Hematopoietic multipotent progenitor cell (in vitro differentiated cells): ENCODE data around the gene CEP162. TPM values are rescaled to one million over a fixed set of nuclear protein-coding genes. Genes with fewer than 3 reads are reported as not detected.
"Not testable (repeated sequence)": the region's sequence is repeated elsewhere in the genome, so short reads cannot be mapped to it uniquely, and the experiment has no call there.

Experiments used
- DNase-seq, 3 donors: peaks; one replicate each; pipeline ENCODE4 v3.0.0-alpha.2; 2011 to 2015; ENCODE audit warnings: low read depth in 2 of 3, low spot score in 2 of 3
- total RNA-seq: library from RNA; depleted of rRNA; stranded (reverse); fragments of >200 nt; gene quantifications from one replicate; pipeline ENCODE4 v1.2.3, GENCODE V29; 2012

CEP162 gene
- total RNA-seq, 1 donor, result 1.6 TPM

GRCh38 chr6:84227044-84227433 is 404 bp downstream of the CEP162 start:
- DNase-seq, result no peak

GRCh38 chr6:84224251-84224650 is 3.2 kb downstream of the CEP162 start:
- no peak for DNase-seq

GRCh38 chr6:84223608-84224007 is 3.8 kb downstream of the CEP162 start:
- not testable (repeated sequence) for DNase-seq

- DNase-seq, result no peak
These were observed 5.0 kb downstream of the CEP162 start for GRCh38 chr6:84222426-84222825.

- DNase-seq, result peak in 1 of 3 donors; percentile 50
These were observed 6.5 kb downstream of the CEP162 start for GRCh38 chr6:84220809-84221409.

GRCh38 chr6:84218091-84218490 is 9.4 kb downstream of the CEP162 start:
- DNase-seq, result no peak

- DNase-seq, result no peak
These were observed 14.2 kb downstream of the CEP162 start for GRCh38 chr6:84213217-84213616.

GRCh38 chr6:84204011-84204410 is 23.4 kb downstream of the CEP162 start:
- DNase-seq, result no peak

GRCh38 chr6:84199987-84200386 is 27.5 kb downstream of the CEP162 start:
- DNase-seq, result not testable (repeated sequence)

- no peak for DNase-seq
These were observed 29.7 kb downstream of the CEP162 start for GRCh38 chr6:84197708-84198107.

GRCh38 chr6:84193114-84193708 is 34.2 kb downstream of the CEP162 start:
- no peak for DNase-seq

GRCh38 chr6:84191802-84192201 is 35.6 kb downstream of the CEP162 start:
- no peak for DNase-seq

- not testable (repeated sequence) for DNase-seq
These were observed 38.1 kb downstream of the CEP162 start for GRCh38 chr6:84189356-84189755.

GRCh38 chr6:84183430-84183829 is 44.0 kb downstream of the CEP162 start:
- no peak for DNase-seq

- DNase-seq, result no peak
These were observed 45.4 kb downstream of the CEP162 start for GRCh38 chr6:84182001-84182400.

GRCh38 chr6:84177241-84177640 is 50.2 kb downstream of the CEP162 start:
- DNase-seq, result no peak

- DNase-seq, result no peak
These were observed 54.9 kb downstream of the CEP162 start for GRCh38 chr6:84172574-84172973.

- no peak for DNase-seq
These were observed 55.4 kb downstream of the CEP162 start for GRCh38 chr6:84172080-84172479.

GRCh38 chr6:84167457-84167856 is 60.0 kb downstream of the CEP162 start:
- DNase-seq, result no peak

GRCh38 chr6:84166395-84166794 is 61.0 kb downstream of the CEP162 start:
- no peak for DNase-seq

GRCh38 chr6:84164328-84164727 is 63.1 kb downstream of the CEP162 start:
- DNase-seq, result not testable (repeated sequence)

GRCh38 chr6:84161190-84161589 is 66.3 kb downstream of the CEP162 start:
- DNase-seq, result no peak

- DNase-seq, result no peak
These were observed 71.1 kb downstream of the CEP162 start for GRCh38 chr6:84156306-84156705.
